Thymus (tissue), 11 donors: ENCODE data around the gene HAGHL. TPM values are rescaled to one million over a fixed set of nuclear protein-coding genes. Genes with fewer than 3 reads are reported as not detected.

Experiments used
- DNase-seq, 9 donors: peaks; one replicate each; pipeline ENCODE4 v3.0.0-alpha.2; 2013; ENCODE audit warnings: low spot score in 9 of 9, low read depth in 6 of 9, missing footprints in 1 of 9
- H3K27ac ChIP-seq, 2 donors: one replicate each; pipeline ENCODE4 v1.5.1; 2013; ENCODE audit warnings: control low read depth in 1 of 2, low read depth in 1 of 2, low read length in 1 of 2, mild to moderate bottlenecking in 1 of 2, moderate library complexity in 1 of 2
- H3K27me3 ChIP-seq, 2 donors: one replicate each; pipeline ENCODE4 v1.5.1; 2013; ENCODE audit warnings: low read length in 1 of 2; ENCODE audit not compliant: control insufficient read depth in 2 of 2, insufficient read depth in 1 of 2
- H3K36me3 ChIP-seq, 2 donors: one replicate each; pipeline ENCODE4 v1.5.1; 2013; ENCODE audit warnings: low read length in 1 of 2, mild to moderate bottlenecking in 1 of 2, moderate library complexity in 1 of 2; ENCODE audit not compliant: control insufficient read depth in 2 of 2, insufficient read depth in 2 of 2
- H3K4me1 ChIP-seq, 2 donors: one replicate each; pipeline ENCODE4 v1.5.1; 2013; ENCODE audit warnings: low read length in 2 of 2; ENCODE audit not compliant: control insufficient read depth in 2 of 2, insufficient read depth in 2 of 2
- H3K4me3 ChIP-seq, 2 donors: one replicate each; pipeline ENCODE4 v1.5.1; 2013; ENCODE audit warnings: low read length in 2 of 2, control low read depth in 1 of 2, mild to moderate bottlenecking in 1 of 2
- H3K9me3 ChIP-seq, 2 donors: one replicate each; pipeline ENCODE4 v1.5.1; 2013; ENCODE audit warnings: low read length in 1 of 2, mild to moderate bottlenecking in 1 of 2; ENCODE audit not compliant: control insufficient read depth in 2 of 2, insufficient read depth in 1 of 2
- WGBS: extraction: QIAGEN DNeasy Blood & Tissue Kit; methylation state at CpG from one replicate; pipeline ENCODE4 v1.1.7; 2013; 5-methylcytosine and 5-hydroxymethylcytosine counted together
- polyA plus RNA-seq: library from polyadenylated mRNA; stranded (reverse); fragments of 200-250 nt; gene quantifications from one replicate; pipeline ENCODE4 v1.2.3, GENCODE V29; 2013
- total RNA-seq: library from RNA; stranded (reverse); fragments of 120-200 nt; gene quantifications from one replicate; pipeline ENCODE4 v1.2.4, GENCODE V29; 2013
- donor health status: healthy.

Gene HAGHL
- total and polyA plus RNA-seq, 2 donors: 15.7 to 50.6 TPM

GRCh38 chr16:763369-764183, 36.7 kb downstream of the HAGHL start:
- no peak for DNase-seq
- H3K36me3 ChIP-seq: no peaks in the 10 kb centered on the region
- WGBS: 91% methylated on average over 21 of the region's 21 CpGs
- H3K4me3 ChIP-seq: no peak overlapping the region
- peaks cover 0 to 11% of the 10 kb centered on the region in 2 donors for H3K27me3 ChIP-seq
- no peak overlapping the region for H3K27ac ChIP-seq
- no peaks in the 10 kb centered on the region for H3K4me1 ChIP-seq
- H3K9me3 ChIP-seq: no peaks in the 10 kb centered on the region

DNA sequence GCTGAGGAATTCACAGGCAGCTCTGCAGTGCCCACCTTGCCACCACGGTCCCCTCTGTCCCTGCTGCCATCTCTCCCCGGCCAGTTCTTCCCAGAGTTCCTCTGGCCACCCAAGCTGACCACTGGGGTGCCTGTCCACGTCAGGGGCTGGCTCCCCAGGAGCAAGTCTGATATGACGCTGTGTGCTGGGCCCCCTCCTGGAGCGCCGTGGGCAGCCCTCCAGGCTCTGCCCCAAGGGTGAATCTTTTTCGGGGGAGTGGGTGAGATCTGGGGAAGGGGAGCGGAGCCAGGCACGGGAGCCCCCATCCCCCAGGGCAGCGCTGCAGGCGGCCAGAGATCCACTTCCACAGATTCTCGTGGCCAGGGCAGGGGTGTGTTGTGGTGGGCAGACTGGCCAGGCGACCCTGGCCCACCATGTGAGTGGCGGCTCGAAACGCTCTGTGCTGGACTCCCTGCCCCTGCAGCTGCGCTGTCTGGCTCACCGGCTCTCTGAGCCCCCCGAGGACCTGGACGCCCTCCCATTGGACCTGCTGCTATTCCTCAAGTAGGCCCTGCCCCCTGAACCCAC, 37.4 kb downstream of the HAGHL start:
- Histone ChIP-seq H3K4me3 (no peak overlapping the region), H3K9me3 (no peaks in the 10 kb centered on the region), H3K36me3 (no peaks in the 10 kb centered on the region), H3K4me1 (no peaks in the 10 kb centered on the region), H3K27me3 (peaks cover 0 to 16% of the 10 kb centered on the region in 2 donors), H3K27ac (no peak overlapping the region)
- DNase-seq: no peak
- WGBS: 92% methylated on average over 20 of the region's 20 CpGs

- Histone ChIP-seq H3K4me3 (no peak overlapping the region), H3K36me3 (no peaks in the 10 kb centered on the region), H3K9me3 (no peaks in the 10 kb centered on the region), H3K4me1 (no peaks in the 10 kb centered on the region), H3K27ac (no peak overlapping the region), H3K27me3 (peaks cover 0 to 20% of the 10 kb centered on the region in 2 donors)
- 95% methylated on average over 38 of the region's 38 CpGs for WGBS
- no peak for DNase-seq
Observed at GRCh38 chr16:764848-765487, 38.1 kb downstream of the HAGHL start.

DNA sequence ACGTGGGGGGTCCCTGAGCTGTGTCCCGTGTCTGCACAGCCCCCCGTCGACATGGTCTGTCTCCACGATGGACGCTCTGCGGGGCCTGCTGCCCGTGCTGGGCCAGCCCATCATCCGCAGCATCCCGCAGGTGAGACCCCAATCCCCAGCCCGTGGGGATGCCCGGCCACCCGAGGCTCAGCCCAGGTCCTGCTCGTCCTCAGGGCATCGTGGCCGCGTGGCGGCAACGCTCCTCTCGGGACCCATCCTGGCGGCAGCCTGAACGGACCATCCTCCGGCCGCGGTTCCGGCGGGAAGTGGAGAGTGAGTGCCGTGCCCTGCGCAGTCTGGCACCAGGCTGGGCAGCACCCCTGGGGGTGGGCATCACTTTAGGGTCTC, 38.6 kb downstream of the HAGHL start:
- no peak for DNase-seq
- Histone ChIP-seq H3K27me3 (peaks cover 0 to 20% of the 10 kb centered on the region in 2 donors), H3K27ac (no peak overlapping the region), H3K9me3 (no peaks in the 10 kb centered on the region), H3K36me3 (no peaks in the 10 kb centered on the region), H3K4me3 (no peak overlapping the region), H3K4me1 (no peaks in the 10 kb centered on the region)
- WGBS: 97% methylated on average over 29 of the region's 29 CpGs

- no peak for DNase-seq
- H3K9me3 ChIP-seq: no peaks in the 10 kb centered on the region
- H3K4me1 ChIP-seq: no peaks in the 10 kb centered on the region
- peaks cover 0 to 20% of the 10 kb centered on the region in 2 donors for H3K27me3 ChIP-seq
- no peaks in the 10 kb centered on the region for H3K36me3 ChIP-seq
- no peak overlapping the region for H3K4me3 ChIP-seq
- no peak overlapping the region for H3K27ac ChIP-seq
- WGBS: 94% methylated on average over 29 of the region's 29 CpGs
Observed at GRCh38 chr16:766008-766819, 39.3 kb downstream of the HAGHL start.

DNA sequence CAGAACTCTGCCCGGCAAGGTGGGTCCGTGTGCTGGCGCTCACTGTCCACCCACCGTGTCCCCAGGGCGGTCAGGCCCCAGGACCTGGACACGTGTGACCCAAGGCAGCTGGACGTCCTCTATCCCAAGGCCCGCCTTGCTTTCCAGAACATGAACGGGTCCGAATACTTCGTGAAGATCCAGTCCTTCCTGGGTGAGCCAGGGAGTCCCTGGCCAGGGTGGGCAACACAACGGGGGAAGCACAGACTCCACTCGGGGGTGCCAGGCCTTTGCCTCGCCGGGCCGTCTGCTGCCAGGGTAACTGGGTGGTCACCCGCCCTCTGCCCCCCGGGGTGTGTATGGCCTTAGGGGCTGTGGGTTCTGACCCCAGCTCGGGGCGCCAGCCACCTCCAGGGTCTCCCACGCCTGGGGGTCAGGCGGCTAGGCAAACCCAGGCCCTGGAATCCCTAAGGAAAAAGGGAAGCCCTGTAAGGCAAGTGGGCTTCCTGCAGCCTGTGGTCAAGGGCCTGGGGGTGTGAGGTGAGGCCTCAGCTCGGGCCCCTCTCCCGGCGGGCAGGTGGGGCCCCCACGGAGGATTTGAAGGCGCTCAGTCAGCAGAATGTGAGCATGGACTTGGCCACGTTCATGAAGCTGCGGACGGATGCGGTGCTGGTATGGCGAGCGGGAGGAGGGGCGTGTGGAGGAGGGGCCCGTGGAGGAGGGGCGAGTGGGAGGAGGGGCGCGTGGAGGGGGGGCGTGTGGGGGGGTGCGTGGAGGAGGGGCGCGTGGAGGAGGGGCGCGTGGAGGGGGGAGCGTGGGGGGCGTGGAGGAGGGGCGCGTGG, 40.1 kb downstream of the HAGHL start:
- Histone ChIP-seq H3K27me3 (peaks cover 0 to 20% of the 10 kb centered on the region in 2 donors), H3K9me3 (no peaks in the 10 kb centered on the region), H3K27ac (no peak overlapping the region), H3K4me3 (no peak overlapping the region), H3K36me3 (no peaks in the 10 kb centered on the region), H3K4me1 (no peaks in the 10 kb centered on the region)
- no peak for DNase-seq
- WGBS: 78% methylated on average over 39 of the region's 48 CpGs

GRCh38 chr16:767743-768235, 40.9 kb downstream of the HAGHL start:
- Histone ChIP-seq H3K4me1 (no peaks in the 10 kb centered on the region), H3K27ac (no peak overlapping the region), H3K4me3 (no peak overlapping the region), H3K36me3 (no peaks in the 10 kb centered on the region), H3K9me3 (no peaks in the 10 kb centered on the region), H3K27me3 (peaks cover 0 to 17% of the 10 kb centered on the region in 2 donors)
- WGBS: 79% methylated on average over 29 of the region's 38 CpGs
- DNase-seq: no peak

GRCh38 chr16:768428-768827, 41.5 kb downstream of the HAGHL start:
- no peak for DNase-seq
- Histone ChIP-seq H3K4me3 (no peak overlapping the region), H3K9me3 (no peaks in the 10 kb centered on the region), H3K27me3 (peaks cover 0 to 17% of the 10 kb centered on the region in 2 donors), H3K4me1 (no peaks in the 10 kb centered on the region), H3K36me3 (no peaks in the 10 kb centered on the region), H3K27ac (no peak overlapping the region)
- WGBS: 89% methylated on average over 21 of the region's 21 CpGs
